Measurements from ENCODE around the gene NOX3. TPM values are rescaled to one million over a fixed set of nuclear protein-coding genes. Genes with fewer than 3 reads are reported as not detected.

NOX3 gene
- not detected in 5 replicates for total RNA-seq (2022; extraction: Qiagen RNA extraction)

DNA sequence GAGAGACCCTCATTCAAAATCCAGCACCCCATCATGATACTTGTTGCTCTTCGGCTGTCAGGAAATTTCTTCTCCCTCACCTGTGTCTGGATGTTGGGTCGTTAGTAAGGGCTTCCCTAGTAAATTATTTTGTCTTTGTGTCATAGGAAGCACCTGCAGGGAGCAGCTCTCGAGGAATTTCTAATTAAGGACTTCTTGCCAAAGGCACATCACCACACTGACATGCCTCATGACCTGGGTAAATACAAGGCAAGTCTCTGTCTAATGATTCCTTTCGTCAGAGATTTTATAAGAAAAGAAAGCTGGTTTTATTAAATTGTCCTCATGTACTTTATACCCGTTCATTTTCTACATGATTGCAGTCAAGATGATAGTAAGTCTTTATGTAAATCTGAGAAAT is at the start of gene NOX3:
TSS of gene NOX3 (minus strand) at position 74 of the 400 bp plus-strand sequence. CDS start at position 35, 39 bp downstream.

Other genes starting within 250 kb of the NOX3 start
- not detected in 5 replicates for gene CLDN20, start 191.8 kb downstream of the NOX3 start, total RNA-seq (2022; extraction: Qiagen RNA extraction)
- 7.7 to 9.2 TPM (median 8.0 TPM) in 5 replicates for gene TFB1M, start 141.4 kb downstream of the NOX3 start, total RNA-seq (2022; extraction: Qiagen RNA extraction)